Measurements from ENCODE around the gene DMRT2.

DMRT2 gene

GRCh38 chr9:1096155-1096964, 46.2 kb downstream of the DMRT2 start:
- DNase-seq (ENCODE audit: low spot score), result no peak

DNA sequence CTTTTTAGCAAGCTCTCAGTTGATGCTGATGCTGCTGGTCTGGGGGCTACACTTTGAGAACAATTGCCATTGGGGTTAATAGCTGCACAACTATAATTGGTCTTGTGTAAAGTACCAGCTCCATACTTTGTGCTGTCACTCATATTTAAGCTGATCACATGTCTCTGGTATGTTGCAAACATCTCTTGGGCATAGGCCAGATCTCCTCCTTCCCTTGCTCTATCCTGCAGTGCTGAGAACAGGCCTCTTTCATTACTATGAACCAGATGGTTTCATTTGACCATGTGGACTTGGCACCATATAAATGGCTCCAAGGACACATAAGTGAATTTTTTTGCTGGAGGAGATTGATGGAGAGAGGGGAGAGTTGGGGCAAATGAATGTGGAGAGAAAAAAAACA, 48.4 kb downstream of the DMRT2 start:
- DNase-seq (ENCODE audit: low spot score), result no peak

- no peak for DNase-seq (ENCODE audit: low spot score)
These were observed 50.0 kb downstream of the DMRT2 start for GRCh38 chr9:1100201-1100600.

GRCh38 chr9:1100945-1101344, 50.8 kb downstream of the DMRT2 start:
- DNase-seq (ENCODE audit: low spot score), result peak; percentile 39

DNA sequence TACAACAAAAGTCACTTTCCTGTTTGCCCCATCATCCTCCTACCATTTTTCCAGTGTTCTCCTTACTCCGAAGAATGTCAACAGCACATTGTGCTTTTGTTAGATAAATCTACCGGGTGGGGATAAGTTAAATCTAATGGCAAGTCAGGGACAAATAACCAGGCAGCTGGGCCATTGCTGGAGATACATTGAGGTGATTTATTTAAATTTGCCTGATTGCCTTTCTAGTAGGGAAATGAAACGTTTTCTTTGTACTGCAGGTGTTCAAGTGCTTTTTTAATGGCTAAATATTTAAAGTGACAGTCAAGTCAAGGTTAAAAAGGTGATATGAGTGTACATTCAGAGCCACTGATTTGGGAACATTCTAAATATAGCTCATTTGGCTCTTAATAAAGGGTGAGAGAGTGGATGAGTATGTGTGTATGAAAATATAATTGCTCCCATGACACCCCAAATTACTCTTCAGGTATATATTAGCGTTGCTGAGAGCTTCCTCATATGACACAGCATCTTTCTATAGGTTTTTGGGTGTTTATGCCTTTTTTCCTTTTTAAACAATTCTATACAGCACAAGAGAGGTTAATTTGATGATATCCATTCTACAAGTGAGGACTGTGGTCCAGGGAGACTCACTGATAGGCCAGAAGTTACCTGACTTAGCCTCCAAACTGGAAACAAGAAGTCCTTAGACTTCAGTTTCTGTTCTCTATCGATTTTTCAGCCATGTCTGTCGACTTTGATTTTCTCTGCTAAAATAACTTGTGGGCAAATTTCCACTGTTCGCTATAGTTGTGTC, 51.9 kb downstream of the DMRT2 start:
- no peak for DNase-seq (ENCODE audit: low spot score)

- no peak for DNase-seq (ENCODE audit: low spot score)
These were observed 52.4 kb downstream of the DMRT2 start for GRCh38 chr9:1102642-1102970.
